Glutamatergic neuron (in vitro differentiated cells): Measurements from ENCODE around the gene INKA1. TPM values are rescaled to one million over a fixed set of nuclear protein-coding genes. Genes with fewer than 3 reads are reported as not detected.

Source experiments
- DNase-seq: peaks from one replicate; pipeline ENCODE4 v3.0.0; 2022
- H3K27ac Mint-ChIP-seq: one replicate; pipeline ENCODE4 v1.8.0; 2020; ENCODE audit warnings: mild to moderate bottlenecking, mixed read lengths, inconsistent platforms; ENCODE audit not compliant: unreplicated experiment
- H3K27me3 Mint-ChIP-seq: one replicate; pipeline ENCODE4 v1.8.0; 2020; ENCODE audit warnings: mild to moderate bottlenecking, moderate library complexity, mixed read lengths, inconsistent platforms; ENCODE audit not compliant: unreplicated experiment
- H3K36me3 Mint-ChIP-seq: one replicate; pipeline ENCODE4 v1.8.0; 2020; ENCODE audit warnings: mild to moderate bottlenecking, mixed read lengths, inconsistent platforms; ENCODE audit not compliant: unreplicated experiment
- H3K4me1 Mint-ChIP-seq: one replicate; pipeline ENCODE4 v1.8.0; 2020; ENCODE audit warnings: mild to moderate bottlenecking, low read depth, mixed read lengths, inconsistent platforms; ENCODE audit not compliant: unreplicated experiment
- H3K4me3 Mint-ChIP-seq: one replicate; pipeline ENCODE4 v1.8.0; 2020; ENCODE audit warnings: mild to moderate bottlenecking, mixed read lengths, inconsistent platforms; ENCODE audit not compliant: unreplicated experiment
- H3K9me3 Mint-ChIP-seq: one replicate; pipeline ENCODE4 v1.8.0; 2020; ENCODE audit warnings: mild to moderate bottlenecking, moderate library complexity, mixed read lengths, inconsistent platforms; ENCODE audit not compliant: unreplicated experiment
- microRNA-seq: library from miRNA; unstranded; fragments of <30 nt; microRNA quantifications from one replicate; pipeline ENCODE4, GENCODE V29; 2020; ENCODE audit not compliant: unreplicated experiment
- total RNA-seq: library from RNA; stranded (reverse); fragmentation: NEBNext Ultra II Directional; extraction: Animal tissue kit (Norgen Biotek cat#: 25700); gene quantifications from one replicate; pipeline ENCODE4 v1.2.1, GENCODE V29; 2021; ENCODE audit not compliant: unreplicated experiment
- TF ChIP-seq, protein P1 (sequence below): fragments of 200-600 bp; sonication (generic); IDR thresholded peaks from one replicate; pipeline ENCODE4 v1.5.0; 2021; ENCODE audit not compliant: partially characterized antibody, unreplicated experiment

INKA1 gene
- total RNA-seq, 1 donor from 2014 or later = 4.2 TPM

DNA sequence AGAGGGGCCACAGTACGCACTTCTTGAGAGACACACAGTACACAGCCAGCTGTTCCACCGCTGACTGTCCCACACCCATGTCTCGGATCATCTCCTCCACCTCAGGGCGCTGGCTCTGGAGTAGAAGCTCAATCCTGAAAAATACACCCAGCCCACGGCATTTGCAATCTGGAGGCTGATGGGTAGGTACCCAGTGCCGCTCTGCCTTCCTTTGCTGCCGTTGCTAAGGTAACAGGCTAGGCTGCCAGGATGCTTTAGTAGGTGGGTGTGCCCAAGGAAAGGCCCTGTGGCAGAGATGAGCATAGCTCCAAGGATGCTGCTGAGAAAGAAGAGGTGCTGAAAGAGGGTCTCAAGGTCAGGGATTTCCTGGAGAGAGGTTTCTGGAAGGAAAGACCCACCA lies 38.7 kb downstream of the INKA1 start:
- H3K36me3 Mint-ChIP-seq = no peaks in the 10 kb centered on the region
- no peak for DNase-seq
- peaks cover 3% of the 10 kb centered on the region for H3K9me3 Mint-ChIP-seq
- peaks cover 4% of the 10 kb centered on the region for H3K4me1 Mint-ChIP-seq
- peaks cover 4% of the 10 kb centered on the region for H3K27me3 Mint-ChIP-seq
- no peak overlapping the region for H3K4me3 Mint-ChIP-seq
- TF ChIP-seq, protein P1, sequence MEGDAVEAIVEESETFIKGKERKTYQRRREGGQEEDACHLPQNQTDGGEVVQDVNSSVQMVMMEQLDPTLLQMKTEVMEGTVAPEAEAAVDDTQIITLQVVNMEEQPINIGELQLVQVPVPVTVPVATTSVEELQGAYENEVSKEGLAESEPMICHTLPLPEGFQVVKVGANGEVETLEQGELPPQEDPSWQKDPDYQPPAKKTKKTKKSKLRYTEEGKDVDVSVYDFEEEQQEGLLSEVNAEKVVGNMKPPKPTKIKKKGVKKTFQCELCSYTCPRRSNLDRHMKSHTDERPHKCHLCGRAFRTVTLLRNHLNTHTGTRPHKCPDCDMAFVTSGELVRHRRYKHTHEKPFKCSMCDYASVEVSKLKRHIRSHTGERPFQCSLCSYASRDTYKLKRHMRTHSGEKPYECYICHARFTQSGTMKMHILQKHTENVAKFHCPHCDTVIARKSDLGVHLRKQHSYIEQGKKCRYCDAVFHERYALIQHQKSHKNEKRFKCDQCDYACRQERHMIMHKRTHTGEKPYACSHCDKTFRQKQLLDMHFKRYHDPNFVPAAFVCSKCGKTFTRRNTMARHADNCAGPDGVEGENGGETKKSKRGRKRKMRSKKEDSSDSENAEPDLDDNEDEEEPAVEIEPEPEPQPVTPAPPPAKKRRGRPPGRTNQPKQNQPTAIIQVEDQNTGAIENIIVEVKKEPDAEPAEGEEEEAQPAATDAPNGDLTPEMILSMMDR = no peak
- no peak overlapping the region for H3K27ac Mint-ChIP-seq

DNA sequence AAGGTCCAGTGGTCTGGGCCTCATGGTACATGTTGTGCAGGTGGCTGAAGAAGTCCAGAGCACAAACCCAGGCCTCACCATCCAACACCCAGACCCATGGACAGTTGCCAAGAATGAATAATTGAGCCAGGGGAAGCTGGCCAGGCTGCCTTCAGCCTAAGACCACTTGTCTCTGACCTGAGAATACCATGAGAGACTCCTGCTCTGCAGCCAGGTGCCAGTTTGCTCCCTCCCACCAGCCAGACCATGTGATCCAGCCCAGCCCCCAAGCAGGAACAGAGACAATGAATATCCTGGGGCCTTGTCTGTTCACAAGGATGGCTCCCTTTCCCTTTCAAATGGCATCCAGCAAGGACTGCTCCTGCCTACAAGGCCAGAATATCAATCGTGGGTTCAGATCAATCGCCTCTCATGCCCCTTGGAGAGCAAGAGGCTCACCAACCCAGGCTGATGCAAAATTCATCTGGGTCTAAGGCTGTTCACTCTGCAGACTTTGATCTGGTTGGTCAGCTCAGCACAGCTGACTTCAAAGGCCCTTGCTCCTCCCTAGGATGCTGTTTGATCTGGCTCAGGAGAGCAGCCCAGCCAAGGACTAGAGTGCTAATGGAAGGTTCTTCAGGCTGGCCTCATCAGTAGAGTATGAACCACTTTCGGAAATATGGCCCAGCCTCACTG lies 39.9 kb downstream of the INKA1 start:
- H3K36me3 Mint-ChIP-seq = no peaks in the 10 kb centered on the region
- TF ChIP-seq, protein P1 = no peak

DNA sequence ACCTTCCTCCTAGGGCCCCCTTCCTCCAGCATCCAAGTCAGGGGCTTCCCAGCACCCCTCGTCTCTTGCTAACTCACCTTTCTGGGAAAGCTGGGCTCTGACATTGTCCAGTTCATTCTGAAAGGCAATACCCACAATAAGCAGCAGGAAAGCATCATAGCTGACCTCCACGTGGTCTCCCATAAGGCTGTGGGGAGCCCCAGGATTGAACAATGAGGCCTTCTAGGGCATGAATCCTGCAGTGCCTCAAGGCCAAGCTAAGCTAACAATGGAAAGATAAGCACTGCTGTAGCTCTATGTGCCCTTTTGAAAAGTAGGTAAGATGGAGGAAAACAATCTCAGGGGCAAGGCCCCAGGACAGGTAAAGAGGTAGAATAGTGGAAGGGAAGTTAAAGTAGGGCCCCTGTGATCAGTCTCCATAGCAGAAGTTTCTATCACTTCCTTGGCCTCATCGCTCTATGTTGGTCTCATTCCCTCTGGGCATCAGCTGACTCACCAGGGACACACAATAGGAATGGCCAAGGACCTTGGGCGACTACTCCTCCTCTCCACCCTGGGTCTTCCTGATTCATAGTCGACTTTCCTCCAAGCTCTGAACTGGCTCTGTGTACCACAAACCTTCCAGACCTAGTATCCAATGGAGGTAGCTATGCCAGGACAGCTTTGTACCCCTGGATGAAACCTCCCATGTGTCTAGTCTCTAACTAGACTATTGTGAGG lies 41.6 kb downstream of the INKA1 start:
- Mint-ChIP-seq H3K4me3 (no peak overlapping the region), H3K9me3 (peaks cover 4% of the 10 kb centered on the region)

More for the DNA sequence above, 39.9 kb downstream of the INKA1 start:
- H3K9me3 Mint-ChIP-seq = peaks cover 4% of the 10 kb centered on the region
- no peak for DNase-seq
- H3K27me3 Mint-ChIP-seq = peaks cover 2% of the 10 kb centered on the region
- no peak overlapping the region for H3K4me3 Mint-ChIP-seq
- peaks cover 4% of the 10 kb centered on the region for H3K4me1 Mint-ChIP-seq
- no peak overlapping the region for H3K27ac Mint-ChIP-seq

DNA sequence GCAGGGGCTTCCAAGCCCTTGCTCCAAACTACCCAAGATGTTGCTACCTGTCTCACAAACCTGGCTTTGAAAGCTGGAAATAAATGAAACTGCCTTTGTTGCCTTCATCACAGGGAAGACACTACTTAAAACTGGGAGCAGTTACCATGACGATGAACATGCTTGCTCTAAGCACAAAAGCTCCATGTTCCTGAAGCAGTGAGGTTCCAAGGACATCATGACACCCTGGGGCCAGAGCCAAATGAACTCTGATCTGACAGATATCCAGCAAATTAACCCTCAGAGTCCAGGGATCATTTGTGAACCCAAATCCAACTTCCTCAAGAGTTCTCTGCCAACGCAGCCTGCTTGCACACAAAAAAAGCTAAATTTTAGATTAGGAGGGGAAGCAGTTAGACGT lies 42.6 kb downstream of the INKA1 start:
- Mint-ChIP-seq H3K4me1 (peaks cover 3% of the 10 kb centered on the region), H3K36me3 (no peaks in the 10 kb centered on the region), H3K9me3 (peaks cover 4% of the 10 kb centered on the region), H3K4me3 (no peak overlapping the region), H3K27ac (no peak overlapping the region), H3K27me3 (peaks cover 2% of the 10 kb centered on the region)
- no peak for DNase-seq
- TF ChIP-seq, protein P1 = no peak

More for the DNA sequence above, 41.6 kb downstream of the INKA1 start:
- TF ChIP-seq, protein P1 = no peak
- Mint-ChIP-seq H3K4me1 (peaks cover 3% of the 10 kb centered on the region), H3K27ac (no peak overlapping the region), H3K36me3 (no peaks in the 10 kb centered on the region), H3K27me3 (peaks cover 2% of the 10 kb centered on the region)
- DNase-seq = no peak

Small RNAs within 50 kb of the gene (microRNA-seq; reads per million reads assigned to microRNA genes)
- gene MIR5193 = not detected

Other genes starting within 250 kb of the INKA1 start
- gene BSN, start 248.8 kb upstream of the INKA1 start, total RNA-seq = 46.9 TPM
- gene APEH, start 128.9 kb upstream of the INKA1 start, total RNA-seq = 119 TPM
- gene MST1, start 113.8 kb upstream of the INKA1 start, total RNA-seq = 23.4 TPM
- 56.6 TPM for gene RNF123, start 113.7 kb upstream of the INKA1 start, total RNA-seq
- 1.4 TPM for gene AMIGO3, start 83.6 kb upstream of the INKA1 start, total RNA-seq
- gene GMPPB, start 79.3 kb upstream of the INKA1 start, total RNA-seq = 21.2 TPM
- gene IP6K1, start 16.7 kb upstream of the INKA1 start, total RNA-seq = 44.6 TPM
- not detected for gene CDHR4, start 3.4 kb upstream of the INKA1 start, total RNA-seq
- gene UBA7, start 10.7 kb downstream of the INKA1 start, total RNA-seq = 0.54 TPM
- gene TRAIP, start 53.3 kb downstream of the INKA1 start, total RNA-seq = 11.3 TPM
- 518 TPM for gene CAMKV, start 66.6 kb downstream of the INKA1 start, total RNA-seq
- 8.6 TPM for gene MST1R, start 100.6 kb downstream of the INKA1 start, total RNA-seq
- 15.4 TPM for gene MON1A, start 126.5 kb downstream of the INKA1 start, total RNA-seq
- 169 TPM for gene RBM6, start 136.9 kb downstream of the INKA1 start, total RNA-seq